Fibroblast of gingiva (primary cell): ENCODE data around the gene TSSK1B.
A peak's percentile ranks its signal among the peaks of the same experiment; 100 is the strongest.

Source experiments
- DNase-seq: peaks from one replicate; pipeline ENCODE4 v3.0.0-alpha.2; 2011; ENCODE audit warnings: low read depth

Gene TSSK1B

DNA sequence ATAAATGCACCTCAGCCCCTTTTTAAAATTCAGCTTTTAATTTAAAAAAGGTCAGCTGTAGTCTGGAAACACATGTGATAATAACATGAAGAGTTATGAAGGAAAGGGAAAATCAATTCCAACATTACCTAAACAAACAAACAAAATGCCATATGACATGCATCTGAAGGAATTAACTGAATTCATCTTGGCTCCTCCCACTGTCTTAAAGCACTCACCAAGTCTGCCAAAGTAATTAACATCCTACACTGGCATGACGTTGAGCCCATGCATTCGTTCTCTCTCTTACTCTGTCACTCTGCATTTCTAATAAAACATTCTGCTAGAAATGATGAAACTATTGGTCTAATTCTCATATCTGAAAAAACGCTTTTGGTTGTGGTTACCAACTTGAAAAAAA is 37.7 kb downstream of the TSSK1B start:
- DNase-seq: peak; percentile 8

DNA sequence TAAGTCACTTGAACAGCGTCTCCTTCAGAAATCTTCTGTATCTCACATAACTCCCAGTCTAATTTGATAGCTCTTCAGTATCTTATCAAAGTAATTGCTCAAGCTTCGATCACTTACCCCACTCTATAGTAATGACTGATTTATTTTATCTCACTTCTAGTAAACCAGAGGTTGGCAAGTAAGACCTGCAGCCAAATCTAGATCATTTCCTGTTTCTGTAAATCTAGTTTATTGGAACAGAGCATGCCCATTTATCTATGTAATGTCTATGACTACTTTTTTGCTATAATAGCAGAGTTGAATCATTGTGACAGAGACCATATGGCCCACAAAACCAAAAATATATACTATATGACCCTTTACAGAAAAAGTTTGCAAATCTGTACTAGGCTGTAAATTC is 40.1 kb downstream of the TSSK1B start:
- no peak for DNase-seq

DNA sequence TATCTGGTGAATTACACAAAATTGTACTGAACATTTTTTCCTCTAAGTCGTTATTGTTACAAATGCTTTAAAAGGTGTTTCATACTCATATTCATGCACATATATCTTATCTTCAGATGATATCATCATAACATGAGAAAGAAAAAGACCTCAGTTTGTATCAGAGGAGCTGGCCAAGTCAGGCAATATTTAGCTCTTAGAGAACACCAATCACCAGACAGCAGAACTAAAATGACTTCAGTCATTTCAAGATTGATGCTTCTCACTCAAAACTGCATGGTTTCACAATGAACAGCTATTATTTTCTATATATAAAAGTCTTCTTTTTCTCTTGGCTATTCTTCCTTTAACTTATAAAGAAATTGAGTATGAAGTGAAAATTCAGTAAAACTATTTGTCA is 44.6 kb downstream of the TSSK1B start:
- DNase-seq: no peak

DNA sequence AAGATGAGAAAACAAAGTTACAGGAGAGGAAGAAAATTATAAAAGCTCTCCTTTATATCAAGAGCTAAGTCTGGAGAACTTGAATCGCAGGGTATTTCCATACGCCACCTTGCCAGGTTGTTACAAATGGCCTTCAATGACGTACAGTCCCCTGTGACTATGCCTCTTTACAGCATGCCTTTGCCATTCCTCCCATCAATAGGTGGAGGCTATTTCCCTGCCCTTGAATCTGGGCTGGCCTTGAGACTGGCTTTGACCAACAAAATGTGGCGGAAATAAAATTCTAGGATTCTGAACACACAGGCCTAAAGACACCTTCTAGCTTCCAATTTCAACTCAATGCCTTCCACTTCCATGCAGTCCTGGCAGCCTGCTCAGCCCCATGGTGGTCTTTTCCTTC is 45.7 kb downstream of the TSSK1B start:
- DNase-seq: no peak

DNA sequence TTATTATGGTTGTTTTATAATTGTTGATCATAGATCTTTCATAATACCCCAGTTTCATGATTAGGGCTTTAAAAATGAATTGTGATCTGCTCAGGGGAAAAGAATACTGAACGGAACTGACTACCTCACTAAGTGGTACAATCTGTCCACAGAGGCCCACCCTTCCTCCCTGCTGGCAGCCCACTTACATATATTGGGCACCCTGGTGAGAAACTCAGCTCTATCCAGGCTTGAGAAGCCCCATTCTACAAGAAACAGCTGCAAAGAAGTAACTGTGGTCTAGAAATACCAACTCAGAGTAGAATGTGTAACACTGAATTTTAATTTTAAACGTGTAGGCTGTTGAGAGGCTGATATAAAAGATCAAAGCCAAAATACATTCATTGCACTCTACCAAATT is 46.9 kb downstream of the TSSK1B start:
- DNase-seq: no peak

DNA sequence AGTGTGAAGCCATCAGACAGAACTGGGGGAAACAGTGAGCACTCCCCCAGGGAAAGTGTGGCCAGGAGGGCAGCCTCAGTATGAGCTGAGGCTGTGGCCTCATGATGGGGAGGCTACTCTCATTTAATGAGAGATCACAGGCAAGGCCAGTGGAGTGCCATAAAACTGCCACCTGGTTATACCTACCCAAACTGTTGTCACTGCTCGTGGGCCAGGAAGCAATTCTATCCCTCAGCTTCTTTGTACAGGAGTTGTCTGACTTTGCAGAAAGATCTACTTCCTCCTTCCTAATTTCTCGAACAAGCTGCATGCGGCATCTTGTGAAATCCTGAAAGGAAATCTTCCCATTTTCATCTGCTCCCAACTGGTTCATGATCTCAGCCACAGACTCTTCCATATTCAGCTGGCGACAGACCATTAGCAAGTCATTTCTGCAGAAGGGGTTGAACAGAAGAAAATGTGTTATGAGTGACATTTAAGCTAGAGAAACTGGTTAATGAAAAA is 50.0 kb downstream of the TSSK1B start:
- no peak for DNase-seq

DNA sequence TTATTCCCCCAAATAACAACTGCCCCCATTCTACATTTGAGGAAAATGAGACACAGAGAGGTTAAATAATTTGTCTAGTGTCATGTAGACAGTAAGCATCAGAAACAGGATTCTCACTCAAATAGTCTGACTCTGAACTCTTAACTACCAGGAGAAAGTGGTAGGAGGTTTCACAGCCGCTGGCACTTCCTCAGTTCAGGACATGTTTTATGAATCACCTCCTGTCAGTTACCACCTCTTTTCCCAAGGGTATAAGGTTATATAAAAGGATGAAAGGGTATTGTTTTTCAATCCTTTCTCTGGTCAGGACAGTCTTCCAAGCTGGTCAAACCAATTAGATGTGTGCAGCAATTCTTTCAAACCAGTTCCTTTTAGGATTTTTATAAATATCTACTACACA is 52.1 kb downstream of the TSSK1B start:
- DNase-seq: no peak
